ENCODE results near the gene AKAP13.

DNA sequence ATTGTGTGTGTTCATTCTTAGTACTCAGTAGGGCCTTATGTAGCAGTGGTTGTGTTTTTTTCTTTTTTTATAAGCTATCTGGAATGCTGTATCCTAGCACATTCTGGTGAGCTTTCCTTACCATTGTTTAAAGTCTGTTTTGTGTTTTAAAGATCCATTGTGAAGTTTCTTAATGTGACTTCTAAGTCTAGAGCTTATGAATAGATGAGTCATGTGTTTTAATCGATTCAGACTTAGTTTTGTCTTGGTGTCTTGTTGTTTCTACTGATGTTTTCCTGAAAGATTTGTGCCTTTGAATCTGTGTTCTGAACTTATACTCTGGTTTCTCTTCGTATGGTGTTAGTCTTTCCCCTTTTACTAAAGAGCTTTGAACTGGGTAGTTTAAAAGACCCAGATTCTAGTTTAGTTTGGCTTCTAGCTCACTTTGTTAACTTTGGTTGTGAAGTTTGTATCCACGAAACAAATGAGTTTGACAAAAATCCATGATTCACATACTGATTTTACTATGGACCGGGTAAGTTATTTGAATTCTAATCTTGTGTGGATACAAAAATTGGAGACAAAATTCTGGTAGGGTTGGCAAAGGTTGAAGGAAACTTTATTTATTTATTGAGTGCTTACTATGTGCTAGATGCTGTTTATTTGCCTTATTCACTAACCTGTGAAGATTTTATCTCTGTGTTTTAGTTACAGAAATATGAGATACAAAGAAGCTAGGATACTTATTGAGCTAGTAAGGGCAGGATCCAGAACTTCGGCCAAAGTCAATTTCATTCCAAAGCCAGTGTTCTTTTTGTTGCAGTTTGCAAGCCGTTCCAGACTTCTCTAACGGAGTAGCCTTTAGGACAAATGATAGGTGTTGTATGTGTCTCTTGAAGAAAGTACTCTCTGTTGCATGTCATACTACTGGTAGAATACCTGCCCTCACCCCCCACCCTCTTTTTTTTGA lies 24.8 kb downstream of the AKAP13 start:
- TF ChIP-seq, protein P1, sequence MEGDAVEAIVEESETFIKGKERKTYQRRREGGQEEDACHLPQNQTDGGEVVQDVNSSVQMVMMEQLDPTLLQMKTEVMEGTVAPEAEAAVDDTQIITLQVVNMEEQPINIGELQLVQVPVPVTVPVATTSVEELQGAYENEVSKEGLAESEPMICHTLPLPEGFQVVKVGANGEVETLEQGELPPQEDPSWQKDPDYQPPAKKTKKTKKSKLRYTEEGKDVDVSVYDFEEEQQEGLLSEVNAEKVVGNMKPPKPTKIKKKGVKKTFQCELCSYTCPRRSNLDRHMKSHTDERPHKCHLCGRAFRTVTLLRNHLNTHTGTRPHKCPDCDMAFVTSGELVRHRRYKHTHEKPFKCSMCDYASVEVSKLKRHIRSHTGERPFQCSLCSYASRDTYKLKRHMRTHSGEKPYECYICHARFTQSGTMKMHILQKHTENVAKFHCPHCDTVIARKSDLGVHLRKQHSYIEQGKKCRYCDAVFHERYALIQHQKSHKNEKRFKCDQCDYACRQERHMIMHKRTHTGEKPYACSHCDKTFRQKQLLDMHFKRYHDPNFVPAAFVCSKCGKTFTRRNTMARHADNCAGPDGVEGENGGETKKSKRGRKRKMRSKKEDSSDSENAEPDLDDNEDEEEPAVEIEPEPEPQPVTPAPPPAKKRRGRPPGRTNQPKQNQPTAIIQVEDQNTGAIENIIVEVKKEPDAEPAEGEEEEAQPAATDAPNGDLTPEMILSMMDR (conservative IDR thresholded peaks at IDR 0.05; ENCODE audit: low read depth, low read length), result no peak
- TF ChIP-seq EZH2 (IDR thresholded peaks at IDR 0.05; ENCODE audit: borderline replicate concordance, low read depth, low read length, poor library complexity, severe bottlenecking), result no peak

All from A673 (cell line).